Measurements from ENCODE around the gene FSD1. TPM values are rescaled to one million over a fixed set of nuclear protein-coding genes. Genes with fewer than 3 reads are reported as not detected.
A peak's percentile ranks its signal among the peaks of the same experiment; 100 is the strongest.

The FSD1 gene
- total RNA-seq, 2 experiments from 2014 or later: 0.98 to 1.0 TPM

- no peak overlapping the region for H3K4me3 ChIP-seq (ENCODE audit: low read length)
- CTCF ChIA-PET: interaction anchor here (1.2 to 2.2 kb wide), 6 partner anchors 10 to 259 kb away, joined by 3 to 36 read pairs (median 7); partner anchors contain the start of genes MPND and SH3GL1
- H3K9me3 ChIP-seq (ENCODE audit: control insufficient read depth in 1 of 2, insufficient read depth in 1 of 2, low read length in 2 of 2): no peaks in the 10 kb centered on the region
- H3K9me3 Mint-ChIP-seq: no peaks in the 10 kb centered on the region
- H3K36me3 Mint-ChIP-seq (ENCODE audit: low read depth): peaks cover 66% of the 10 kb centered on the region
- H3K4me3 Mint-ChIP-seq: no peak overlapping the region
- peaks cover 20% of the 10 kb centered on the region for H3K4me1 ChIP-seq (ENCODE audit: insufficient read depth, low read length)
- ATAC-seq (ENCODE audit: poor library complexity) (no peak), DNase-seq (no peak)
- peaks cover 67% of the 10 kb centered on the region for H3K36me3 ChIP-seq (ENCODE audit: insufficient read depth, low read length)
- no peaks in the 10 kb centered on the region for H3K27me3 ChIP-seq (ENCODE audit: control insufficient read depth in 1 of 2, insufficient read depth in 2 of 2, low read length in 2 of 2)
- TF ChIP-seq CTCF (IDR thresholded peaks at IDR 0.05): no peak
- peaks cover 18% of the 10 kb centered on the region for H3K4me1 Mint-ChIP-seq (ENCODE audit: low read depth)
- intact Hi-C loops (cut with DNase I, micrococcal nuclease): loop anchor here (2.0 to 5.0 kb wide), 2 partner anchors 136 to 258 kb away; partner anchors contain the start of genes CHAF1A (in 1 of the 2) and SH3GL1 (in 1 of the 2)
- no peak overlapping the region for H3K27ac Mint-ChIP-seq
- POLR2A ChIA-PET: interaction anchor here (1.0 to 1.3 kb wide), 2 partner anchors 77 to 103 kb away, joined by 4 to 9 read pairs; partner anchors contain the start of gene MPND
- H3K27ac ChIP-seq (ENCODE audit: low read depth in 1 of 2, low read length in 2 of 2): no peak overlapping the region
- H3K27me3 Mint-ChIP-seq: no peaks in the 10 kb centered on the region
Observed at GRCh38 chr19:4266253-4267000, 38.0 kb upstream of the FSD1 start.

- Histone ChIP-seq H3K27ac (ENCODE audit: low read depth in 1 of 2, low read length in 2 of 2) (no peak overlapping the region), H3K36me3 (ENCODE audit: insufficient read depth, low read length) (peaks cover 67% of the 10 kb centered on the region), H3K4me3 (ENCODE audit: low read length) (no peak overlapping the region), H3K9me3 (ENCODE audit: control insufficient read depth in 1 of 2, insufficient read depth in 1 of 2, low read length in 2 of 2) (peaks cover 0 to 5% of the 10 kb centered on the region in 2 experiments), H3K4me1 (ENCODE audit: insufficient read depth, low read length) (peaks cover 20% of the 10 kb centered on the region), H3K27me3 (ENCODE audit: control insufficient read depth in 1 of 2, insufficient read depth in 2 of 2, low read length in 2 of 2) (no peaks in the 10 kb centered on the region)
- H3K27me3 Mint-ChIP-seq: no peaks in the 10 kb centered on the region
- peaks cover 18% of the 10 kb centered on the region for H3K4me1 Mint-ChIP-seq (ENCODE audit: low read depth)
- ATAC-seq (ENCODE audit: poor library complexity): peak; percentile 70
- CTCF ChIA-PET: interaction anchor here (0.5 to 2.2 kb wide), 9 partner anchors 9 to 258 kb away, joined by 3 to 36 read pairs (median 4); partner anchors contain the start of genes MPND and SH3GL1
- no peak overlapping the region for H3K27ac Mint-ChIP-seq
- H3K36me3 Mint-ChIP-seq (ENCODE audit: low read depth): peaks cover 65% of the 10 kb centered on the region
- intact Hi-C loops (cut with DNase I, micrococcal nuclease): loop anchor here (1.0 to 5.0 kb wide), 4 partner anchors 85 to 258 kb away; partner anchors contain the start of genes CHAF1A (in 2 of the 2) and SH3GL1 (in 1 of the 2)
- peak; percentile 44 to 75 (median 56) for DNase-seq
- no peak overlapping the region for H3K4me3 Mint-ChIP-seq
- peak; percentile 79 for TF ChIP-seq CTCF (IDR thresholded peaks at IDR 0.05)
- POLR2A ChIA-PET: interaction anchor here (1.0 to 1.9 kb wide), 4 partner anchors 52 to 103 kb away, joined by 4 to 9 read pairs (median 6); partner anchors contain the start of gene MPND
- no peaks in the 10 kb centered on the region for H3K9me3 Mint-ChIP-seq
Observed at GRCh38 chr19:4267101-4267900, 37.1 kb upstream of the FSD1 start.

Measured in CD4-positive, alpha-beta T cell (primary cell).